Glomerular endothelial cell (primary cell): ENCODE data around the gene BOD1. TPM values are rescaled to one million over a fixed set of nuclear protein-coding genes. Genes with fewer than 3 reads are reported as not detected.

Experiments used
- DNase-seq: peaks from one replicate; pipeline ENCODE4 v3.0.0-alpha.2; 2011; ENCODE audit warnings: low read depth, low spot score; ENCODE audit errors: extremely low read depth
- total RNA-seq: library from RNA; depleted of rRNA; stranded (reverse); fragments of >200 nt; gene quantifications from 2 replicates; pipeline ENCODE4 v1.2.3, GENCODE V29; 2015

The BOD1 gene
- total RNA-seq, 1 donor from 2014 or later, result 52.1 TPM

GRCh38 chr5:173642191-173642816 lies 25.9 kb upstream of the BOD1 start:
- no peak for DNase-seq

- DNase-seq, result no peak
Observed at GRCh38 chr5:173640156-173640804, 23.8 kb upstream of the BOD1 start.

GRCh38 chr5:173638126-173639040 lies 21.9 kb upstream of the BOD1 start:
- DNase-seq, result no peak

GRCh38 chr5:173637340-173637739 lies 20.9 kb upstream of the BOD1 start:
- no peak for DNase-seq

- DNase-seq, result no peak
Observed at GRCh38 chr5:173634465-173634983, 18.1 kb upstream of the BOD1 start.

GRCh38 chr5:173633304-173633703 lies 16.9 kb upstream of the BOD1 start:
- DNase-seq, result no peak

GRCh38 chr5:173631478-173631877 lies 15.0 kb upstream of the BOD1 start:
- no peak for DNase-seq

- no peak for DNase-seq
Observed at GRCh38 chr5:173630724-173631365, 14.4 kb upstream of the BOD1 start.

- DNase-seq, result no peak
Observed at GRCh38 chr5:173629628-173630027, 13.2 kb upstream of the BOD1 start.

- DNase-seq, result no peak
Observed at GRCh38 chr5:173628501-173628900, 12.1 kb upstream of the BOD1 start.

GRCh38 chr5:173627860-173628392 lies 11.5 kb upstream of the BOD1 start:
- DNase-seq, result no peak

- DNase-seq, result no peak
Observed at GRCh38 chr5:173627271-173627670, 10.8 kb upstream of the BOD1 start.

GRCh38 chr5:173626505-173626820 lies 10.0 kb upstream of the BOD1 start:
- no peak for DNase-seq

- DNase-seq, result no peak
Observed at GRCh38 chr5:173625673-173626504, 9.4 kb upstream of the BOD1 start.

- DNase-seq, result no peak
Observed at GRCh38 chr5:173625261-173625660, 8.8 kb upstream of the BOD1 start.

GRCh38 chr5:173624282-173624681 lies 7.8 kb upstream of the BOD1 start:
- no peak for DNase-seq

GRCh38 chr5:173623789-173624188 lies 7.3 kb upstream of the BOD1 start:
- DNase-seq, result no peak

GRCh38 chr5:173623296-173623771 lies 6.9 kb upstream of the BOD1 start:
- no peak for DNase-seq

GRCh38 chr5:173622183-173623047 lies 6.0 kb upstream of the BOD1 start:
- DNase-seq, result no peak
